ENCODE results near the gene FBXO31.

GRCh38 chr16:87358696-87359095 lies 24.9 kb downstream of the FBXO31 start:
- no peak for TF ChIP-seq CTCF (IDR thresholded peaks at IDR 0.05)
- TF ChIP-seq POLR2A (IDR thresholded peaks at IDR 0.05), result no peak
